ENCODE data around the gene KDM2A.

KDM2A gene

GRCh38 chr11:67239783-67240575, 120.9 kb downstream of the KDM2A start:
- DNase-seq: peak; percentile 92 to 96

DNA sequence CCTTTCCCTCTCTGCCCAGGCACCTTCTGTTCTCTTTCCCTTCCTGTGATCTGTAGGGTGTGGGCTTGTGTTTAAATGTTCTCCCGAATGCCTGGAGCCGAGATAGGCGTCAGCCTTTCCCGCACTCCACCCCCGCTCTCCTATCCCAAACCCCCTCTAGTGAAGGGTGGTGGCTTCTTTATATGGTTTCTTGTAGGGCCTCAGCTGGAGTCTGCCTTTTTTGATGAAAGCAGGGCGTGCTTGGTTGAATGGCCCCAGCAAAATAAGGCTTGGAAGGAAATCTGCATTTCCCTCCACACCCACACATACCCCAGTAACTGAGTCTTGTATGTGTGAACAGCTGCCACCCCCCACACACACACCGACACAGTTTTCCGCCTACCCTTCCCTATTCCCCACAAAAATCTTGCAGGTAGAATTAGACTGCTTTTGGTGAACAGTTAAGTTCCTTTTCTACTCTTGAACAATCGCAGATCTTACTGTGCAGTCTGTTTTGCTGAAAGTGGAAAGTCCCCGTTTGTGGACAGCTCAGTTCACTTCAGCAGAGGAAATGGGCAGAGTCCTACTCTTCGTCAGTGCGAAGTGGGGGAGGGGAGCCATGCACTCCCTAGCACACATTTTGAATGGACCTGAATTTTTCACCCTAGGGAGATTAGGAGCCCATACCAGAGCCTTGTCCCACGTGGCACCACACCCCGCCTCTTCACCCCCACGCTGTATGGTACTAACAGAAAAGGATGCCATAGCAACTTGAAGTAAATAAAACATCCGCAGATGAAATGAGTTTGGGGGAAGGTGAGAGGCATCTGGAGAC, 121.7 kb downstream of the KDM2A start:
- peak in 1 of 2 experiments; percentile 32 for DNase-seq

- DNase-seq: no peak
Measured at GRCh38 chr11:67242548-67242947, 123.5 kb downstream of the KDM2A start.

- no peak for DNase-seq
Measured at GRCh38 chr11:67243051-67243450, 124.0 kb downstream of the KDM2A start.

- no peak for DNase-seq
Measured at GRCh38 chr11:67245046-67245445, 126.0 kb downstream of the KDM2A start.

- no peak for DNase-seq
Measured at GRCh38 chr11:67247946-67248550, 129.0 kb downstream of the KDM2A start.

GRCh38 chr11:67248653-67249052, 129.6 kb downstream of the KDM2A start:
- no peak for DNase-seq

DNA sequence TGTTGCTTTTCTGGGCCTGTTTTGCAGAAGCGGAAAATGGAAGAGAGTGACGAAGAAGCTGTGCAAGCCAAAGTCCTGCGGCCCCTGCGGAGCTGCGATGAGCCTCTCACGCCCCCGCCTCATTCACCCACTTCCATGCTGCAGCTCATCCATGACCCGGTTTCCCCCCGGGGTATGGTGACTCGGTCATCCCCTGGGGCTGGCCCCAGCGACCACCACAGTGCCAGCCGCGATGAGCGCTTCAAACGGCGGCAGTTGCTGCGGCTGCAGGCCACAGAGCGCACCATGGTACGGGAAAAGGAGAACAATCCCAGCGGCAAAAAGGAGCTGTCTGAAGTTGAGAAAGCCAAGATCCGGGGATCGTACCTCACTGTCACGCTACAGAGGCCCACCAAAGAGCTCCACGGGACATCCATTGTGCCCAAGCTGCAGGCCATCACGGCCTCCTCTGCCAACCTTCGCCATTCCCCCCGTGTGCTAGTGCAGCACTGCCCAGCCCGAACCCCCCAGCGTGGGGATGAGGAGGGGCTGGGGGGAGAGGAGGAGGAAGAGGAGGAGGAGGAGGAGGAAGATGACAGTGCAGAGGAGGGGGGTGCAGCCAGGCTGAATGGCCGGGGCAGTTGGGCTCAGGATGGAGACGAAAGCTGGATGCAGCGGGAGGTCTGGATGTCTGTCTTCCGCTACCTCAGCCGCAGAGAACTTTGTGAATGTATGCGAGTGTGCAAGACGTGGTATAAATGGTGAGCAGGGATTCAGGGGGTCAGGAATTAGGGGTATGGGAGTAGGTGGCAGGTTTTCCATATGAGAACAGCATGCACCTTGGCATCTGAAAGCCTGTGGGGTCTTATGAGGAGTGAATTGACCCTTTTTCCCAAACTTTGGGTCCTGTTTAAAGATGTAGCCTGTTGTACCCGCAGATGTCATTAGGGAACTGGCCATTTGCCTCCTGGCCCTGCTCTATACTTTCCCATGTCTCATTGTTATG, 131.3 kb downstream of the KDM2A start:
- no peak for DNase-seq

- no peak for DNase-seq
Measured at GRCh38 chr11:67251841-67252240, 132.8 kb downstream of the KDM2A start.

DNA sequence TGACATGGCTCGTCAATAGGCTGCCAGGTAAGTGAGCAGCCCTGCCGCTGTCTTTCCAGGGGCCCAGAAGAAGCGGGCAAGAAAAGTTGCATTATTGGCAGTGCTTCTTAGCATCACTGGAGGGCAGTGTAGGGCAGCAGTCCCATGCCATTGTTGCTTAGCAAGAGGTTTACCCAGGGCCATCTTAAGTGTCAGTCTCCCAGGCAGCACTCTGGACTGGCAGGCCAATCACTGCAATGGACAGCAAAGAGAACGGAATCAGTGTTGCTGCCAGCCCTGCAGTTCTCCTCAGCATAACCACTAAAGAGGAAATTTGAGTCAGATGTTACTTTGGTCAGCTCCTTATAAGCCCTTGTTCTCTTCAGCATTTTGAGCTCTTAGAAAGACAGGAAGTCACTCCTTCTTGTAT, 133.8 kb downstream of the KDM2A start:
- DNase-seq: peak in 1 of 2 experiments; percentile 32

- DNase-seq: no peak
Measured at GRCh38 chr11:67253872-67254624, 135.0 kb downstream of the KDM2A start.

- no peak for DNase-seq
Measured at GRCh38 chr11:67254798-67255197, 135.7 kb downstream of the KDM2A start.

DNA sequence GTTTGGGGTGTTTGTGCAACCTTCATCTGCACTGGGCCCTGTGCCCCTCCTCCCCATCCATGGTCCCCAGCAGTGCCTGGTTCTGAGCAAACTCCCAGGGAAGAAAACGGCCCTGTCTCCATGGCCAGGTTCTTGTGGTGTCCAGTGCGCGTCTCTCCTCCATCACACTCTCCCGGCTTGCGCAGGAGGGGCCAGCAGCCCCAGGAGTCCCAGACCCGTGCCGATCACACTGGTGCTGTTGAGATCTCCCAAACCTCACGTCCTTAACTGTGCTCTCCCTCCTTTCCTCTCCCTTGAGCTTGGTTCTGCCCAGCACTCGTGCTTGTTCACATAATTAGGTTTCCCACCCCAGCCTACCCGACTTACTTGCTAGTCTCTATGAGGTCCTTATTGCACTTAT, 136.3 kb downstream of the KDM2A start:
- no peak for DNase-seq

DNA sequence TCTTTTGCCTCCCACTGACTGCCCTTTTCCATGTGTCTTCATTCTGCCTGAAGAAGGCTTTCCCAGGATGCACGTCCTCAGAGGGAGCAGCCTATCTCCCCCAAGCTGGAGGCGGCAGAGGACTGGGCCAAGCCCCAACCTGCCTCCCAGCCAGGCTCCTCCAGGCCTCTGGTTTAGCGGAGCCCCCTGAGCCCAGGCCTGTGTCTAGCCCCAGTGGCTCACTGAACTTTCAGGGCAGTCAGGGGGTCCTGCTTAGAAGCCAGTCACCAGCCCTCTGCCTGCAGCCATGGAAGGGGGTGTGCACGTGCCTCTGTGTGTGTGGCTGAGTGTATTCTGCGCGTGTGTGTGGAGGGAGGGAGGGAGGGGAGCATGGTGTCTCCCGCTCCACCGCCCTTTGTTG, 136.8 kb downstream of the KDM2A start:
- DNase-seq: no peak

GRCh38 chr11:67256477-67257135, 137.5 kb downstream of the KDM2A start:
- DNase-seq: no peak

DNA sequence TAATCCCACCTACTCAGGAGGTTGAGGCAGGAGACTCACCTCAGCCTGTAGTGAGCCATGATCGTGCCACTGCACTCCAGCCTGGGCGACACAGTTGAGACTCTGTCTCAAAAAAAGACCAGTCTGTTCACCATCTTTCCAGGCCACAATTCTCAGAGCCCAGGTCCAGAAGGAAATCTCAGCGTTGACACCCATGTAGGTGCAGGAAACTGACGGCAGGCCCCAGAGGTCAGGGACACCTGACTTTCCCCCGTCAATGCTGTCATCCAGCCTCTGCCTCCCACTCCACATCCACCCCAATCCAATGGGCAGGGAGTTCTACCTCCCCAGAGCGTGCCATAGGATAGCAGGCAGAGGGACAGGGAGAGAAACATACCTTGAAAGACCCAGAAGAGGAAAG, 141.3 kb downstream of the KDM2A start:
- no peak for DNase-seq

GRCh38 chr11:67260885-67261639, 142.0 kb downstream of the KDM2A start:
- DNase-seq: peak; percentile 53 to 70

DNA sequence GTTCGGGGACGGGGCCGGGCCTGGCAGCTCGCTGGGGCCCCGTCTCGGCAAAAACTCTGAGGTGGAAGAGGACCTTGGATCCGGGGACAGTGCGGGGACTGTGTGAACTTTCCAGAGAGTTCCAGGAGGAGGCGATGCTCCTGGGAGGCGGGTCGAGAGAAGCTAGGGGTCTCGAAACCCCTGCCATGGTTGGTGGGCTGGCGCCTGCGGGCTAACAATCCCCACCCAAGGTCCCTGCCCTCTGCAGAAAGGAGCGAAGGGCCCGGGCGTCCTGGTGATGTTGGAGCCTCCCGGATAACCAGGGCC, 142.5 kb downstream of the KDM2A start:
- DNase-seq: no peak

DNA sequence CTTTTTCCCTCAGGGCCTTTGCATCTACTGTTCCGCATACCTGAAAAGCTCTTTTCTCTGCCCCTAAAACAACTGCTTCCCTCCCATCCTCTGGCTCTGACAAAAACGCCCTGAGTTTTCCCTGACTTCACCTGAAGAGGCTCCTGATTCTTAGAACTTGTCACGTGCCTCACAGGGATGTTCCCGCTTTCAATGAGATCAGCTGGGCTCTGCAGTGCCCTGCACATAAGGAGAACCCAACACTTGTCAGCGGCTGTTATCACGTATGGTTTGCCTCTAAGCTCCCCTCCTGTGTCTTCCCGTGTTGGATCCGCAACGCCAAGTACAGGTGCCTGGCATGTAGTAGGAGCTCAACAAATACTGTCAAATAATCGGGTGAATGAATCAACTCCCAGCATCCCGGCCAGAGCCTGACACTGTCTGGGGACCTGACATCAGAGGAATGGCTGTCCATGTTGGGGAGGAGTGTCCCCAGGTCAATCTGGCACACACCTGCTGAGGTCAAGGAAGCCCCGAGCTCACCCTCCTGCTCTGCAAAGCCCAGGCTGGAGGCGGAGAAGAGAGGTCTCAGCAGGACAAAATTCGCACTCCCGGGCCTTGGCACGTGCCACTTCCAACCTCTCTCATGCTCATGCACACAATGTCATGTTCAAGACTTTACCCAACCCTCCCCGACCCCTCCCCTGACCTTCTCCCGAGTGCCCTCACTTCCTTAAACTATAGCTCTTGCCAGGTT, 143.1 kb downstream of the KDM2A start:
- peak in 1 of 2 experiments; percentile 45 for DNase-seq

Data from NCI-H524 (cell line).